OCI-LY7 (cell line): ENCODE measurements around the gene HSD17B7. TPM values are rescaled to one million over a fixed set of nuclear protein-coding genes. Genes with fewer than 3 reads are reported as not detected.
"Not testable (repeated sequence)": the region's sequence is repeated elsewhere in the genome, so short reads cannot be mapped to it uniquely, and the experiment has no call there.

Experiments used
- BruUV-seq: library from RNA; stranded (reverse); fragments of 400-500 nt; replicated peaks from 2 replicates; lab custom pipeline; 2021; lab: Mats Ljungman, UMichigan
- CTCF ChIA-PET: fragments of 300-600 bp; sonication (Branson Sonifier 250); formaldehyde crosslinking; loops from one replicate; lab custom pipeline; 2022; ENCODE audit warnings: antibody characterized with exemption; ENCODE audit not compliant: unreplicated experiment; lab: Charles Lee
- POLR2A ChIA-PET: fragments of 300-600 bp; sonication (Branson Sonifier 250); formaldehyde crosslinking; loops from one replicate; lab custom pipeline; 2022; ENCODE audit warnings: antibody characterized with exemption; lab: Charles Lee
- DNase-seq: peaks from one replicate; pipeline ENCODE4 v3.0.0-alpha.2; 2015; ENCODE audit warnings: low spot score
- H2AFZ ChIP-seq: fragments of 200-600 bp; sonication (generic), shearing (Covaris generic); 2 replicates; pipeline ENCODE4 v1.6.1; 2014; ENCODE audit warnings: mild to moderate bottlenecking, antibody characterized with exemption, low read length, moderate library complexity
- H3K27ac ChIP-seq: fragments of 200-600 bp; sonication (generic); 2 replicates; pipeline ENCODE4 v1.5.1; 2014; ENCODE audit warnings: mixed run types, low read depth, mild to moderate bottlenecking, moderate library complexity, low read length, inconsistent platforms; ENCODE audit not compliant: poor library complexity, severe bottlenecking
- H3K36me3 ChIP-seq: fragments of 200-600 bp; sonication (generic); 2 replicates; pipeline ENCODE4 v1.6.1; 2014; ENCODE audit warnings: mild to moderate bottlenecking, antibody characterized with exemption, low read length, moderate library complexity, mixed read lengths; ENCODE audit not compliant: insufficient read depth
- H3K4me1 ChIP-seq: fragments of 200-600 bp; sonication (generic); 2 replicates; pipeline ENCODE4 v1.5.1; 2014; ENCODE audit warnings: mild to moderate bottlenecking, low read length; ENCODE audit not compliant: insufficient read depth, poor library complexity, severe bottlenecking
- H3K4me2 ChIP-seq: fragments of 200-600 bp; sonication (generic); 2 replicates; pipeline ENCODE4 v1.6.1; 2014; ENCODE audit warnings: mild to moderate bottlenecking, low read length
- H3K4me3 ChIP-seq: fragments of 200-600 bp; sonication (generic); 2 replicates; pipeline ENCODE4 v1.5.1; 2014; ENCODE audit warnings: mild to moderate bottlenecking, low read depth, low read length; ENCODE audit not compliant: poor library complexity, severe bottlenecking
- H3K79me2 ChIP-seq: fragments of 200-600 bp; sonication (generic); 2 replicates; pipeline ENCODE4 v1.6.1; 2016; ENCODE audit warnings: low read depth, mild to moderate bottlenecking, low read length, moderate library complexity, mixed read lengths; ENCODE audit not compliant: insufficient read depth
- H3K9me2 ChIP-seq: fragments of 200-600 bp; sonication (generic); 2 replicates; pipeline ENCODE4 v1.6.1; 2016; ENCODE audit warnings: mild to moderate bottlenecking, low read length, mixed read lengths; ENCODE audit not compliant: insufficient read depth
- H3K9me3 ChIP-seq: fragments of 200-600 bp; sonication (generic); 2 replicates; pipeline ENCODE4 v1.6.1; 2014; ENCODE audit warnings: mild to moderate bottlenecking, mixed run types, low read length, mixed read lengths
- H4K20me1 ChIP-seq: fragments of 200-600 bp; sonication (generic); 2 replicates; pipeline ENCODE4 v1.6.1; 2014; ENCODE audit warnings: mild to moderate bottlenecking, antibody characterized with exemption, low read length, moderate library complexity, mixed read lengths; ENCODE audit not compliant: insufficient read depth
- CTCF ChIP-seq: fragments of 200-600 bp; sonication (generic); conservative IDR thresholded peaks from 2 replicates; pipeline ENCODE4 v1.5.1; 2014; ENCODE audit warnings: mild to moderate bottlenecking, antibody characterized with exemption, low read length, moderate library complexity, mixed read lengths
- EZH2phosphoT487 ChIP-seq: fragments of 200-600 bp; sonication (generic); IDR thresholded peaks from 2 replicates; pipeline ENCODE4 v1.6.1; 2018; ENCODE audit warnings: low read depth, borderline replicate concordance, mild to moderate bottlenecking, mixed run types, antibody characterized with exemption, low read length, moderate library complexity, mixed read lengths
- intact Hi-C: fragments of 100-400 bp; cut with micrococcal nuclease; formaldehyde crosslinking; loops from one replicate; pipeline ENCODE4 v1.10.0; 2022; ENCODE audit not compliant: unreplicated experiment
- total RNA-seq, 2 experiments: library from RNA; depleted of rRNA in 1 of 2; stranded (reverse); fragments of >200 nt in 1 of 2; shearing (Covaris generic) in 1 of 2; gene quantifications; 2 replicates each; pipeline ENCODE4 v1.2.3, GENCODE V29; 2014 to 2022

The HSD17B7 gene
- total RNA-seq, 2 experiments from 2014 or later: 41.2 to 51.1 TPM

GRCh38 chr1:162818666-162819065 is 28.2 kb downstream of the HSD17B7 start:
- POLR2A ChIA-PET, BruUV-seq, H4K20me1 ChIP-seq, H3K9me3 ChIP-seq, H3K4me1 ChIP-seq, H3K79me2 ChIP-seq, H3K4me3 ChIP-seq, intact Hi-C loops, H2AFZ ChIP-seq, H3K9me2 ChIP-seq, CTCF ChIA-PET, H3K27ac ChIP-seq, H3K36me3 ChIP-seq, H3K4me2 ChIP-seq, DNase-seq: not testable (repeated sequence)

GRCh38 chr1:162822391-162823200 is 32.1 kb downstream of the HSD17B7 start:
- CTCF ChIA-PET: no interaction called here
- DNase-seq: no peak
- Histone ChIP-seq H3K4me1 (no peaks in the 10 kb centered on the region), H3K9me2 (no peaks in the 10 kb centered on the region), H3K4me3 (no peak overlapping the region), H3K36me3 (no peaks in the 10 kb centered on the region), H3K79me2 (no peaks in the 10 kb centered on the region), H3K27ac (no peak overlapping the region), H3K4me2 (no peak overlapping the region), H2AFZ (no peak overlapping the region), H4K20me1 (no peaks in the 10 kb centered on the region), H3K9me3 (no peaks in the 10 kb centered on the region)
- TF ChIP-seq EZH2phosphoT487 (no peak), CTCF (no peak)
- intact Hi-C loops: no loop called here
- POLR2A ChIA-PET: no interaction called here
- no TSS peak for BruUV-seq

DNA sequence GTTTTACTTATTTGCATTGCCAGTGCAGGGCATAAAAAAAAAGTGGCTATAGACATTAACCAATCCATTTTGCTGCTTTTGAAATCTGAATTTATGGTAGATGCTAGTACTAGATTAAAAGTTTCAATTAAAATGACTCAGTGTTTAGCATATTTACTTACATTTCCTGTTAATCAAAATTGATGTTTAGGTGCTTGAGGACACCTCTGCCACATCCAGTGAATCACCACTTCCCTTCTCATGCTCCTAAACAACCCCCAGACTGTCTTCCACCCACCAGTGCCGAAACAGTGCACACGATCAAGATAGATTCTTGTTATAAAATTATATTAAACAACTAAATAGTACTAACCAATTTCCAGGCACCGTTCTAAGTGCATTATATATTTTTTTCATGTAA is 32.7 kb downstream of the HSD17B7 start:
- no peaks in the 10 kb centered on the region for H3K79me2 ChIP-seq
- ChIA-PET CTCF (no interaction called here), POLR2A (interaction anchor here (0.6 kb wide), 1 partner anchor 363 kb away, joined by 3 read pairs; no protein-coding TSS in a partner anchor)
- H3K4me2 ChIP-seq: no peak overlapping the region
- no TSS peak for BruUV-seq
- no peak for TF ChIP-seq EZH2phosphoT487
- no peak for TF ChIP-seq CTCF
- no peaks in the 10 kb centered on the region for H3K9me2 ChIP-seq
- H3K9me3 ChIP-seq: no peaks in the 10 kb centered on the region
- DNase-seq: no peak
- no peaks in the 10 kb centered on the region for H3K36me3 ChIP-seq
- no peaks in the 10 kb centered on the region for H3K4me1 ChIP-seq
- no peak overlapping the region for H3K27ac ChIP-seq
- intact Hi-C loops: no loop called here
- H2AFZ ChIP-seq: no peak overlapping the region
- no peak overlapping the region for H3K4me3 ChIP-seq
- H4K20me1 ChIP-seq: no peaks in the 10 kb centered on the region
